HepG2 (cell line): ENCODE data around the gene VARS1. TPM values are rescaled to one million over a fixed set of nuclear protein-coding genes. Genes with fewer than 3 reads are reported as not detected.
A peak's percentile ranks its signal among the peaks of the same experiment; 100 is the strongest.

ENCODE experiments used
- ATAC-seq: fragments of 200-7000 bp; cut with Tn5 transposase; 3 replicates; pipeline ENCODE4 v1.9.1; 2020; ENCODE audit warnings: mild to moderate bottlenecking, moderate library complexity
- BruUV-seq: library from RNA; stranded (reverse); fragments of 400-500 nt; replicated peaks from 2 replicates; lab custom pipeline; 2021; lab: Mats Ljungman, UMichigan
- CTCF ChIA-PET: fragments of 300-600 bp; formaldehyde crosslinking; extraction: SDS; loops from one replicate; lab custom pipeline; 2021; ENCODE audit warnings: low total read pairs, inconsistent platforms, low intra/inter-chr PET ratio; lab: Yijun Ruan, JAX
- POLR2A ChIA-PET: fragments of 350-600 bp; sonication (Branson Sonifier 250); formaldehyde crosslinking; loops from one replicate; lab custom pipeline; 2020; ENCODE audit warnings: antibody characterized with exemption, inconsistent platforms; lab: Yijun Ruan, JAX
- DNase-seq: peaks from one replicate; pipeline ENCODE4 v3.0.0-alpha.2; 2015; ENCODE audit warnings: low spot score
- FAIRE-seq: peaks from 3 replicates; lab custom pipeline; 2011; peaks lifted over from hg19 to GRCh38; lab: Jason Lieb, UNC
- H2AFZ ChIP-seq: one replicate; pipeline ENCODE4 v1.6.1; 2011; ENCODE audit warnings: low read length, inconsistent platforms
- H3K27ac ChIP-seq: fragments of 300-600 bp; 3 replicates; pipeline ENCODE4 v1.8.0; 2011; ENCODE audit warnings: mixed run types, mild to moderate bottlenecking, mixed read lengths, low read length, inconsistent platforms; ENCODE audit not compliant: insufficient read depth; ENCODE audit errors: extremely low read length
- H3K27me3 ChIP-seq, 2 experiments: fragments of 200-600 bp in 1 of 2; 2 replicates in 1 of 2; 3 replicates in 1 of 2; pipeline versions ENCODE4 v1.6.0 to v1.8.0; 2011; ENCODE audit warnings: low read length in 2 of 2, mild to moderate bottlenecking in 2 of 2, moderate library complexity in 2 of 2, inconsistent platforms in 1 of 2; ENCODE audit not compliant: insufficient read depth in 2 of 2, control insufficient read depth in 1 of 2
- H3K36me3 ChIP-seq, 2 experiments: fragments of 200-600 bp in 1 of 2; replicated peaks in 1 of 2; 2 replicates in 1 of 2; 3 replicates in 1 of 2; pipeline versions ENCODE4 v1.5.1 to v1.8.0; 2011; ENCODE audit warnings: low read length in 2 of 2, inconsistent platforms in 1 of 2; ENCODE audit not compliant: insufficient read depth in 2 of 2, control insufficient read depth in 1 of 2
- H3K4me1 ChIP-seq: 2 replicates; pipeline ENCODE4 v1.5.1; 2012; ENCODE audit warnings: low read length, inconsistent platforms; ENCODE audit not compliant: insufficient read depth
- H3K4me2 ChIP-seq: 2 replicates; pipeline ENCODE4 v1.6.0; 2011; ENCODE audit warnings: low read depth, low read length, inconsistent platforms
- H3K4me3 ChIP-seq, 3 experiments: fragments of 200-600 bp in 1 of 3; sonication (generic), shearing (Covaris generic) in 1 of 3; replicated peaks in 1 of 3; 2 replicates each; pipeline ENCODE4 v1.5.1; 2011 to 2016; ENCODE audit warnings: low read length in 3 of 3, inconsistent platforms in 2 of 3, low read depth in 2 of 3, mild to moderate bottlenecking in 2 of 3, control low read depth in 1 of 3, mixed read lengths in 1 of 3; ENCODE audit not compliant: insufficient read depth in 1 of 3
- H3K79me2 ChIP-seq: one replicate; pipeline ENCODE4 v1.6.1; 2011; ENCODE audit warnings: low read length, inconsistent platforms; ENCODE audit not compliant: insufficient read depth
- H3K9ac ChIP-seq: 2 replicates; pipeline ENCODE4 v1.6.0; 2011; ENCODE audit warnings: mild to moderate bottlenecking, low read depth, low read length, inconsistent platforms; ENCODE audit not compliant: insufficient read depth
- H3K9me3 ChIP-seq: 2 replicates; pipeline ENCODE4 v1.5.1; 2012; ENCODE audit warnings: mild to moderate bottlenecking, low read length
- H4K20me1 ChIP-seq: 2 replicates; pipeline ENCODE4 v1.6.0; 2011; ENCODE audit warnings: inconsistent platforms, mild to moderate bottlenecking, low read length, moderate library complexity; ENCODE audit not compliant: insufficient read depth
- HDAC1 ChIP-seq: sonication (generic); formaldehyde crosslinking; IDR thresholded peaks from 2 replicates; pipeline ENCODE4 v1.5.1; 2020; ENCODE audit warnings: mild to moderate bottlenecking, missing genetic modification reagents
- KLF13 ChIP-seq: sonication (generic); formaldehyde crosslinking; IDR thresholded peaks from 2 replicates; pipeline ENCODE4 v1.4.0; 2020; ENCODE audit warnings: mild to moderate bottlenecking, missing genetic modification reagents
- NFYB ChIP-seq: sonication (generic); formaldehyde crosslinking; IDR thresholded peaks from 2 replicates; pipeline ENCODE4 v1.4.0; 2020; ENCODE audit warnings: missing genetic modification reagents
- SCMH1 ChIP-seq: sonication (generic); formaldehyde crosslinking; IDR thresholded peaks from 2 replicates; pipeline ENCODE4 v1.9.0; 2021; ENCODE audit warnings: missing genetic modification reagents, mild to moderate bottlenecking, borderline replicate concordance
- SETDB1 ChIP-seq: sonication (generic); formaldehyde crosslinking; IDR thresholded peaks from 2 replicates; pipeline ENCODE4 v1.5.1; 2020; ENCODE audit warnings: missing genetic modification reagents, mild to moderate bottlenecking, borderline replicate concordance
- SIN3A ChIP-seq: IDR thresholded peaks from 2 replicates; pipeline ENCODE4 v1.6.1; 2011; ENCODE audit warnings: low read depth, mild to moderate bottlenecking, control low read depth, low read length, borderline replicate concordance
- STAG1 ChIP-seq: sonication (generic); formaldehyde crosslinking; IDR thresholded peaks from 2 replicates; pipeline ENCODE4 v1.4.0; 2020; ENCODE audit warnings: missing genetic modification reagents
- ZNF232 ChIP-seq: sonication (generic); formaldehyde crosslinking; IDR thresholded peaks from 2 replicates; pipeline ENCODE4 v1.4.0; 2020; ENCODE audit warnings: missing genetic modification reagents, borderline replicate concordance
- WGBS: methylation state at CpG from one replicate; pipeline ENCODE4 v1.1.6; 2017; ENCODE audit warnings: low lambda C conversion rate; 5-methylcytosine and 5-hydroxymethylcytosine counted together
- in situ Hi-C: cut with HindIII; loops from 2 replicates; pipeline ENCODE4 v1.10.0; 2017; ENCODE audit warnings: low pct_unique_long_range_greater_than_20kb; ENCODE audit not compliant: extremely low pct_ligation_motif_present
- intact Hi-C: fragments of 100-400 bp; cut with micrococcal nuclease; formaldehyde crosslinking; loops from one replicate; pipeline ENCODE4 v1.10.0; 2022; ENCODE audit not compliant: unreplicated experiment
- polyA plus RNA-seq, 8 experiments: library from polyadenylated mRNA; depleted of rRNA in 3 of 8; stranded (reverse) in 7 of 8; unstranded in 1 of 8; fragments of >200 nt; fragmentation: Illumina TruSeq in 4 of 8; extraction: Trizol in 4 of 8; gene quantifications; 2 replicates each; pipeline versions ENCODE4 v1.2.1 to v1.2.3, GENCODE V29; 2011 to 2016; ENCODE audit warnings: low read depth in 4 of 8, missing spikeins in 1 of 8, mixed read lengths in 1 of 8; ENCODE audit not compliant: insufficient read depth in 1 of 8
- total RNA-seq, 5 experiments: library from RNA; depleted of rRNA; stranded (reverse); fragments of >200 nt; fragmentation: Illumina TruSeq; extraction: Trizol; gene quantifications; 2 replicates each; pipeline ENCODE4 v1.2.3, GENCODE V29; 2016; ENCODE audit warnings: low read depth in 1 of 5
- TF ChIP-seq, protein P1 (sequence below): sonication (generic); formaldehyde crosslinking; IDR thresholded peaks from 2 replicates; pipeline ENCODE4 v1.5.0; 2020; ENCODE audit warnings: mild to moderate bottlenecking, missing genetic modification reagents, moderate library complexity
- TF ChIP-seq, protein P2 (sequence below): IDR thresholded peaks from 2 replicates; pipeline ENCODE4 v1.6.1; 2016; ENCODE audit warnings: mild to moderate bottlenecking, missing biosample characterization, missing genetic modification reagents
- TF ChIP-seq, protein P3 (sequence below): IDR thresholded peaks from 2 replicates; pipeline ENCODE4 v1.6.1; 2012; ENCODE audit warnings: inconsistent platforms
- TF ChIP-seq, protein P4 (sequence below): sonication (generic); formaldehyde crosslinking; IDR thresholded peaks from 2 replicates; pipeline ENCODE4 v1.4.0; 2020; ENCODE audit warnings: mild to moderate bottlenecking, missing genetic modification reagents

VARS1 gene
- total and polyA plus RNA-seq, 2 of the 13 experiments (the other 11 are each of a cell fraction or from before 2014, with no cell fraction given) = 14.7 to 56.1 TPM

DNA sequence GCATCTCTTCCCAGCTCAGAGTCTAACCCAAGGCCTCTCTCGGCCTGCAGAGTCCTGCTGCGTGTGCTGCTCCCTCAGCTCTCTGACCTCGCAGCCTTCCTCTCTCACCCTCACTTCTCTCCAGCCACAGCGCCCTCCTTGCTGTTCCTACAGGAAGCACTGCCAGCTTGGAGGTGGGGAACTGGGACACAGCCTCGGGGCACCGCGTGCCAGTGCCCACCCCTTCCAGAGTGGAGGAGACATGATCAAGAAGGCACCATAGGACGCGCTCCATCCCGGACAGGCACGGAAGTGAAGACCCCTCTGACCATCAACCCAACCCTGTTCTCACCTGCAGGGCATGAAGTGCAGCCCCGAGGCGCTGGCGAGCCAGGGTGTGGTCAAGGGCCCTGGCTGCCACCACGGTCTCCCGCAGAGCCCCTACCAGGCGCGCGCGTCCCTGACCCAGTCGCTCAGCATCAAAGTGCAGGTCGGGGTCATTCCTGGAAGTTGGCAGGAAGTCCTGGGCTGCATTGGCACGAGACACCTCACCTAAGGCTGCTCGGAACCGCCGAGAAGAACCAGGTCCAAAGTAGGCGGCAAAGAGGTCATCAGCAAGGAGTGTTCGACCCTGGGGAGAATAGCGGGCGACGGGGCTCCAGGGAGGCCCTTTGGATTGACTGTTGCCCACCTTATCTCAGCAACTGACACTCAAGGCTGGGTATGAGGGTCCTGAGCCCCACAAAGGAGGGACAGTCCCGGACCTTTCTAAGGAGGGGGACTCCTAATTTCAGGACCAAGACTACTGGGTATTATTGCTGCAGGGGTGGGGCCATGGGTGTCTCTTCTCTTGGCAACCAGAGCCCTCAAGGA is 19.7 kb downstream of the VARS1 start:
- no TSS peak for BruUV-seq
- Histone ChIP-seq H3K27me3 (no peaks in the 10 kb centered on the region), H3K9ac (peak overlapping the region; percentile 62), H3K4me1 (peaks cover 57% of the 10 kb centered on the region), H3K79me2 (no peaks in the 10 kb centered on the region), H3K27ac (no peak overlapping the region), H3K9me3 (no peaks in the 10 kb centered on the region), H2AFZ (no peak overlapping the region), H3K36me3 (peaks cover 14% of the 10 kb centered on the region in 2 experiments; a peak in 4 of 5 replicates), H3K4me3 (peak overlapping the region; percentile 35 to 72 (median 45); a peak in 5 of 6 replicates), H4K20me1 (no peaks in the 10 kb centered on the region), H3K4me2 (peak overlapping the region; percentile 88)
- ChIA-PET CTCF (no interaction called here), POLR2A (interaction anchor here (1.0 to 9.0 kb wide), 20 partner anchors 8 to 175 kb away, joined by 3 to 279 read pairs (median 6); partner anchors contain the start of genes ABHD16A, APOM, BAG6 and CLIC1)
- in situ Hi-C loops = no loop called here
- 40% methylated on average over 22 of the region's 32 CpGs for WGBS
- intact Hi-C loops = loop anchor here (10.0 kb wide), 1 partner anchor 149 kb away; the partner anchor contains the start of gene C2
- ATAC-seq (peak; percentile 27), DNase-seq (no peak), FAIRE-seq (no peak)
- TF ChIP-seq STAG1 (CRISPR knock-in tag) (peak; percentile 16), KLF13 (CRISPR knock-in tag) (no peak), SETDB1 (CRISPR knock-in tag) (no peak), ZNF232 (CRISPR knock-in tag) (no peak), SIN3A (no peak), NFYB (no peak), SCMH1 (CRISPR knock-in tag) (no peak), HDAC1 (peak; percentile 9; the same call in 1 of the 2 replicates)
- TF ChIP-seq, protein P1, sequence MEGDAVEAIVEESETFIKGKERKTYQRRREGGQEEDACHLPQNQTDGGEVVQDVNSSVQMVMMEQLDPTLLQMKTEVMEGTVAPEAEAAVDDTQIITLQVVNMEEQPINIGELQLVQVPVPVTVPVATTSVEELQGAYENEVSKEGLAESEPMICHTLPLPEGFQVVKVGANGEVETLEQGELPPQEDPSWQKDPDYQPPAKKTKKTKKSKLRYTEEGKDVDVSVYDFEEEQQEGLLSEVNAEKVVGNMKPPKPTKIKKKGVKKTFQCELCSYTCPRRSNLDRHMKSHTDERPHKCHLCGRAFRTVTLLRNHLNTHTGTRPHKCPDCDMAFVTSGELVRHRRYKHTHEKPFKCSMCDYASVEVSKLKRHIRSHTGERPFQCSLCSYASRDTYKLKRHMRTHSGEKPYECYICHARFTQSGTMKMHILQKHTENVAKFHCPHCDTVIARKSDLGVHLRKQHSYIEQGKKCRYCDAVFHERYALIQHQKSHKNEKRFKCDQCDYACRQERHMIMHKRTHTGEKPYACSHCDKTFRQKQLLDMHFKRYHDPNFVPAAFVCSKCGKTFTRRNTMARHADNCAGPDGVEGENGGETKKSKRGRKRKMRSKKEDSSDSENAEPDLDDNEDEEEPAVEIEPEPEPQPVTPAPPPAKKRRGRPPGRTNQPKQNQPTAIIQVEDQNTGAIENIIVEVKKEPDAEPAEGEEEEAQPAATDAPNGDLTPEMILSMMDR = peak; percentile 57
- TF ChIP-seq, protein P2, sequence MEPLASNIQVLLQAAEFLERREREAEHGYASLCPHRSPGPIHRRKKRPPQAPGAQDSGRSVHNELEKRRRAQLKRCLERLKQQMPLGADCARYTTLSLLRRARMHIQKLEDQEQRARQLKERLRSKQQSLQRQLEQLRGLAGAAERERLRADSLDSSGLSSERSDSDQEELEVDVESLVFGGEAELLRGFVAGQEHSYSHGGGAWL (CRISPR knock-in tag) = no peak
- TF ChIP-seq, protein P3, sequence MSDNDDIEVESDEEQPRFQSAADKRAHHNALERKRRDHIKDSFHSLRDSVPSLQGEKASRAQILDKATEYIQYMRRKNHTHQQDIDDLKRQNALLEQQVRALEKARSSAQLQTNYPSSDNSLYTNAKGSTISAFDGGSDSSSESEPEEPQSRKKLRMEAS = peak; percentile 39
- TF ChIP-seq, protein P4, sequence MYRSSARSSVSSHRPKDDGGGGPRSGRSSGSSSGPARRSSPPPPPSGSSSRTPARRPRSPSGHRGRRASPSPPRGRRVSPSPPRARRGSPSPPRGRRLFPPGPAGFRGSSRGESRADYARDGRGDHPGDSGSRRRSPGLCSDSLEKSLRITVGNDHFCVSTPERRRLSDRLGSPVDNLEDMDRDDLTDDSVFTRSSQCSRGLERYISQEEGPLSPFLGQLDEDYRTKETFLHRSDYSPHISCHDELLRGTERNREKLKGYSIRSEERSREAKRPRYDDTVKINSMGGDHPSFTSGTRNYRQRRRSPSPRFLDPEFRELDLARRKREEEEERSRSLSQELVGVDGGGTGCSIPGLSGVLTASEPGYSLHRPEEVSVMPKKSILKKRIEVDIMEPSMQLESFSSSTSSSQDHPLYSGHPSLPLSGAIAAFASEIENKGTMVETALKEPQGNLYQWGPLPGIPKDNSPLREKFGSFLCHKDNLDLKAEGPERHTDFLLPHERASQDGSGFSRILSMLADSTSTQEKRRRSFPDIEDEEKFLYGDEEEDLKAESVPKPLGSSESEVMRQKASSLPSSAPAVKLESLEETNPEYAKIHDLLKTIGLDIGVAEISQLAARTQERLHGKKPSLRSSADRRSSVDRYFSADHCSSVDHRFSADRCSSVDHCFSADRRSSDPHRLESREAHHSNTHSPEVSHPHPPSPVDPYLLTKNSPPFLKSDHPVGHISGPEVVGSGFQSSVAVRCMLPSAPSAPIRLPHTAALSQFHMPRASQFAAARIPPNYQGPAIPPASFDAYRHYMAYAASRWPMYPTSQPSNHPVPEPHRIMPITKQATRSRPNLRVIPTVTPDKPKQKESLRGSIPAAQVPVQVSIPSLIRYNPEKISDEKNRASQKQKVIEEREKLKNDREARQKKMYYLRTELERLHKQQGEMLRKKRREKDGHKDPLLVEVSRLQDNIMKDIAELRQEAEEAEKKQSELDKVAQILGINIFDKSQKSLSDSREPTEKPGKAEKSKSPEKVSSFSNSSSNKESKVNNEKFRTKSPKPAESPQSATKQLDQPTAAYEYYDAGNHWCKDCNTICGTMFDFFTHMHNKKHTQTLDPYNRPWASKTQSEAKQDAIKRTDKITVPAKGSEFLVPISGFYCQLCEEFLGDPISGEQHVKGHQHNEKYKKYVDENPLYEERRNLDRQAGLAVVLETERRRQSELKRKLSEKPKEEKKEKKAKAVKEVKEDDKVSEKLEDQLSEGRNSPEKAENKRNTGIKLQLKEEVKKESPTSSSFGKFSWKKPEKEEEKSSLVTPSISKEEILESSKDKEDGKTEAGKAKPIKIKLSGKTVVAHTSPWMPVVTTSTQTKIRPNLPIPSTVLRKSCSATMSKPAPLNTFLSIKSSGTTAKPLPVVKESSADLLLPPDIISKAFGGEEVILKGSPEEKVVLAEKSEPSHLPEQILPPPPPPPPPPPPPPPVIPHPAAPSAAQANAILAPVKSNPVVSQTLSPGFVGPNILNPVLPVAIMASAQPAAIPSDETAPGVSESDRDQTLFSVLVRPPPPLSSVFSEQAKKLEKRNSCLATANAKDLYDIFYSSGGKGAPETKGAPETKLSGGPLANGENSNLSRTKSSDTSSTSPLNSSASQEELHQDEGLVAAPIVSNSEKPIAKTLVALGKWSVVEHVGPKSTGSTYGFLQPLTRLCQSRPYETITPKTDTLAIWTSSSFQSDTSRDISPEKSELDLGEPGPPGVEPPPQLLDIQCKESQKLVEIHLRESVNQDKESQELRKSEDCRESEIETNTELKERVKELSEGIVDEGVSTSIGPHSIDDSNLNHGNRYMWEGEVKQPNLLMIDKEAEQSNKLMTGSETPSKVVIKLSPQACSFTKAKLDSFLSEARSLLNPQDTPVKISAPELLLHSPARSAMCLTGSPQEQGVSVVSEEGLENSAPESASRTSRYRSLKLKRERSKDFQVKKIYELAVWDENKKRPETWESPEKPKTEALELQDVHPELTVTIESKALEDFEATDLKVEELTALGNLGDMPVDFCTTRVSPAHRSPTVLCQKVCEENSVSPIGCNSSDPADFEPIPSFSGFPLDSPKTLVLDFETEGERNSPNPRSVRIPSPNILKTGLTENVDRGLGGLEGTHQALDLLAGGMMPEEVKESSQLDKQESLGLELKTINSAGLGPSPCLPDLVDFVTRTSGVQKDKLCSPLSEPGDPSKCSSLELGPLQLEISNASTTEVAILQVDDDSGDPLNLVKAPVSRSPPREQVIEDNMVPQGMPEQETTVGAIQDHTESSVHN (CRISPR knock-in tag) = 0 out of 2 replicates have a peak, but pooled peaks have one; percentile 30
